ENCODE data around the gene SPATA18. TPM values are rescaled to one million over a fixed set of nuclear protein-coding genes. Genes with fewer than 3 reads are reported as not detected.

Gene SPATA18
- total RNA-seq, 1 experiment from 2014 or later: 0.47 TPM

DNA sequence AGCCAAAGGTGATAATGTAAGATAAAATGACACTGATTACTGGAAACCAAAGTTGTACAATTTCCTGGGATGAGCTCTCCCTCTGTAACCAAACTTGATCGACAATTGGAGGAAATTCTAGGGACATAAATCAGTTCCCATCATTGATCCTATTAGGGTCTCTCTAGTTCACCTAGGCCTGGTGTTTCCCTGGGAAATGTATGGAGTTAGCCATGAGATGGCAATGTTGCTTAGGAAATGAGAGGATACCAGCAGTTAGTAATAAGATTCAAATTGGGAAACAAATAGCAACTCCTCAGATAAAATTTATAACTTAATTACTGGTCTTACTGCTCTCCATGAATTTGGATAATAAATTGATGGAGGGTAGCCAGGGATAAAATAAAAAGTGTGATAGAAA, 52.2 kb downstream of the SPATA18 start:
- H3K4me2 ChIP-seq (ENCODE audit: low read length): no peak overlapping the region
- no peak overlapping the region for H3K4me3 ChIP-seq (replicated peaks in 1 of 2; ENCODE audit: low read depth in 1 of 2, low read length in 2 of 2)
- ATAC-seq (no peak; the same call in 1 of the 2 replicates), DNase-seq (ENCODE audit: low read depth, low spot score) (no peak)
- no peak overlapping the region for H3K27ac ChIP-seq (ENCODE audit: low read depth, low read length)
- TF ChIP-seq POLR2A (IDR thresholded peaks at IDR 0.05; ENCODE audit: borderline replicate concordance, extremely low read depth, insufficient read depth, insufficient read length) (no peak), TCF7L2 (IDR thresholded peaks at IDR 0.05; ENCODE audit: borderline replicate concordance, extremely low read depth, insufficient read depth, insufficient read length) (no peak), EZH2phosphoT487 (IDR thresholded peaks at IDR 0.05; ENCODE audit: borderline replicate concordance) (no peak), SRF (IDR thresholded peaks at IDR 0.05; ENCODE audit: low read depth) (no peak), EZH2 (IDR thresholded peaks at IDR 0.05) (no peak), RAD21 (IDR thresholded peaks at IDR 0.05; ENCODE audit: low read depth) (peak; percentile 33; the same call in 1 of the 2 replicates), SP1 (IDR thresholded peaks at IDR 0.05; ENCODE audit: low read depth) (no peak), POLR2AphosphoS5 (IDR thresholded peaks at IDR 0.05; ENCODE audit: low read depth, low read length) (no peak), SIN3A (IDR thresholded peaks at IDR 0.05; ENCODE audit: low read depth) (no peak), FOSL1 (IDR thresholded peaks at IDR 0.05; ENCODE audit: low read depth) (no peak), ZNF274 (IDR thresholded peaks at IDR 0.05; ENCODE audit: low read depth, low read length) (no peak), ZFX (IDR thresholded peaks at IDR 0.05) (no peak)
- TF ChIP-seq, protein P1, sequence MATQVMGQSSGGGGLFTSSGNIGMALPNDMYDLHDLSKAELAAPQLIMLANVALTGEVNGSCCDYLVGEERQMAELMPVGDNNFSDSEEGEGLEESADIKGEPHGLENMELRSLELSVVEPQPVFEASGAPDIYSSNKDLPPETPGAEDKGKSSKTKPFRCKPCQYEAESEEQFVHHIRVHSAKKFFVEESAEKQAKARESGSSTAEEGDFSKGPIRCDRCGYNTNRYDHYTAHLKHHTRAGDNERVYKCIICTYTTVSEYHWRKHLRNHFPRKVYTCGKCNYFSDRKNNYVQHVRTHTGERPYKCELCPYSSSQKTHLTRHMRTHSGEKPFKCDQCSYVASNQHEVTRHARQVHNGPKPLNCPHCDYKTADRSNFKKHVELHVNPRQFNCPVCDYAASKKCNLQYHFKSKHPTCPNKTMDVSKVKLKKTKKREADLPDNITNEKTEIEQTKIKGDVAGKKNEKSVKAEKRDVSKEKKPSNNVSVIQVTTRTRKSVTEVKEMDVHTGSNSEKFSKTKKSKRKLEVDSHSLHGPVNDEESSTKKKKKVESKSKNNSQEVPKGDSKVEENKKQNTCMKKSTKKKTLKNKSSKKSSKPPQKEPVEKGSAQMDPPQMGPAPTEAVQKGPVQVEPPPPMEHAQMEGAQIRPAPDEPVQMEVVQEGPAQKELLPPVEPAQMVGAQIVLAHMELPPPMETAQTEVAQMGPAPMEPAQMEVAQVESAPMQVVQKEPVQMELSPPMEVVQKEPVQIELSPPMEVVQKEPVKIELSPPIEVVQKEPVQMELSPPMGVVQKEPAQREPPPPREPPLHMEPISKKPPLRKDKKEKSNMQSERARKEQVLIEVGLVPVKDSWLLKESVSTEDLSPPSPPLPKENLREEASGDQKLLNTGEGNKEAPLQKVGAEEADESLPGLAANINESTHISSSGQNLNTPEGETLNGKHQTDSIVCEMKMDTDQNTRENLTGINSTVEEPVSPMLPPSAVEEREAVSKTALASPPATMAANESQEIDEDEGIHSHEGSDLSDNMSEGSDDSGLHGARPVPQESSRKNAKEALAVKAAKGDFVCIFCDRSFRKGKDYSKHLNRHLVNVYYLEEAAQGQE (IDR thresholded peaks at IDR 0.05; ENCODE audit: low read depth): no peak
- TF ChIP-seq, protein P2, sequence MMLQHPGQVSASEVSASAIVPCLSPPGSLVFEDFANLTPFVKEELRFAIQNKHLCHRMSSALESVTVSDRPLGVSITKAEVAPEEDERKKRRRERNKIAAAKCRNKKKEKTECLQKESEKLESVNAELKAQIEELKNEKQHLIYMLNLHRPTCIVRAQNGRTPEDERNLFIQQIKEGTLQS (IDR thresholded peaks at IDR 0.05): no peak
- TF ChIP-seq, protein P3, sequence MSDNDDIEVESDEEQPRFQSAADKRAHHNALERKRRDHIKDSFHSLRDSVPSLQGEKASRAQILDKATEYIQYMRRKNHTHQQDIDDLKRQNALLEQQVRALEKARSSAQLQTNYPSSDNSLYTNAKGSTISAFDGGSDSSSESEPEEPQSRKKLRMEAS (IDR thresholded peaks at IDR 0.05): no peak
- TF ChIP-seq, protein P4, sequence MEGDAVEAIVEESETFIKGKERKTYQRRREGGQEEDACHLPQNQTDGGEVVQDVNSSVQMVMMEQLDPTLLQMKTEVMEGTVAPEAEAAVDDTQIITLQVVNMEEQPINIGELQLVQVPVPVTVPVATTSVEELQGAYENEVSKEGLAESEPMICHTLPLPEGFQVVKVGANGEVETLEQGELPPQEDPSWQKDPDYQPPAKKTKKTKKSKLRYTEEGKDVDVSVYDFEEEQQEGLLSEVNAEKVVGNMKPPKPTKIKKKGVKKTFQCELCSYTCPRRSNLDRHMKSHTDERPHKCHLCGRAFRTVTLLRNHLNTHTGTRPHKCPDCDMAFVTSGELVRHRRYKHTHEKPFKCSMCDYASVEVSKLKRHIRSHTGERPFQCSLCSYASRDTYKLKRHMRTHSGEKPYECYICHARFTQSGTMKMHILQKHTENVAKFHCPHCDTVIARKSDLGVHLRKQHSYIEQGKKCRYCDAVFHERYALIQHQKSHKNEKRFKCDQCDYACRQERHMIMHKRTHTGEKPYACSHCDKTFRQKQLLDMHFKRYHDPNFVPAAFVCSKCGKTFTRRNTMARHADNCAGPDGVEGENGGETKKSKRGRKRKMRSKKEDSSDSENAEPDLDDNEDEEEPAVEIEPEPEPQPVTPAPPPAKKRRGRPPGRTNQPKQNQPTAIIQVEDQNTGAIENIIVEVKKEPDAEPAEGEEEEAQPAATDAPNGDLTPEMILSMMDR (IDR thresholded peaks at IDR 0.05 in 2 of 3, conservative IDR thresholded peaks at IDR 0.05 in 1 of 3; ENCODE audit: borderline replicate concordance in 1 of 3, insufficient read depth in 1 of 3, low read depth in 2 of 3, low read length in 2 of 3): peak in 2 of 3 experiments; percentile 19 to 34; a peak in 2 of 6 replicates
- H3K27me3 ChIP-seq (ENCODE audit: insufficient read depth, low read length): no peaks in the 10 kb centered on the region
- no peaks in the 10 kb centered on the region for H3K4me1 ChIP-seq (ENCODE audit: control insufficient read depth in 1 of 2, insufficient read depth in 2 of 2, low read length in 2 of 2)
- no peak overlapping the region for H2AFZ ChIP-seq (ENCODE audit: low read depth, low read length, poor library complexity, severe bottlenecking)
- H3K9me3 ChIP-seq (ENCODE audit: control insufficient read depth in 1 of 2, insufficient read depth in 1 of 2, low read depth in 1 of 2, low read length in 2 of 2): no peaks in the 10 kb centered on the region
- RAD21 ChIA-PET (ENCODE audit: low non-redundant PET in 1 of 2, low total read pairs in 2 of 2, uncharacterized antibody in 2 of 2, unreplicated experiment in 2 of 2): no interaction called here
- H3K9me2 ChIP-seq (ENCODE audit: insufficient read depth): no peaks in the 10 kb centered on the region
- intact Hi-C loops (cut with micrococcal nuclease): loop anchor here (2.0 kb wide), 1 partner anchor 879 kb away; no protein-coding TSS in a partner anchor
- no peaks in the 10 kb centered on the region for H3K36me3 ChIP-seq (ENCODE audit: control insufficient read depth in 1 of 2, insufficient read depth in 2 of 2, low read length in 2 of 2)
- no peaks in the 10 kb centered on the region for H3K79me2 ChIP-seq (ENCODE audit: insufficient read depth, low read length)
- CTCF ChIA-PET: no interaction called here
- BruUV-seq (replicated peaks): no TSS peak
- POLR2A ChIA-PET: no interaction called here
- no peaks in the 10 kb centered on the region for H4K20me1 ChIP-seq (ENCODE audit: insufficient read depth)
- H3K9ac ChIP-seq (ENCODE audit: low read length): no peak overlapping the region
